Skin epidermis (tissue), 12 donors: ENCODE results near the gene LAMC3.
"Not testable (repeated sequence)": the region's sequence is repeated elsewhere in the genome, so short reads cannot be mapped to it uniquely, and the experiment has no call there.

Source experiments
- H3K27ac ChIP-seq, 21 experiments: fragments of 200-600 bp; sonication (generic) in 11 of 21; one replicate each; pipeline ENCODE4 v1.5.0; 2020; ENCODE audit warnings: mild to moderate bottlenecking in 3 of 21, inconsistent platforms in 2 of 21, moderate library complexity in 2 of 21
- H3K4me3 ChIP-seq, 7 experiments: fragments of 200-600 bp; sonication (generic) in 2 of 7; one replicate each; pipeline ENCODE4 v1.5.0; 2020; ENCODE audit warnings: inconsistent platforms in 2 of 7, mild to moderate bottlenecking in 2 of 7, moderate library complexity in 1 of 7

LAMC3 gene

DNA sequence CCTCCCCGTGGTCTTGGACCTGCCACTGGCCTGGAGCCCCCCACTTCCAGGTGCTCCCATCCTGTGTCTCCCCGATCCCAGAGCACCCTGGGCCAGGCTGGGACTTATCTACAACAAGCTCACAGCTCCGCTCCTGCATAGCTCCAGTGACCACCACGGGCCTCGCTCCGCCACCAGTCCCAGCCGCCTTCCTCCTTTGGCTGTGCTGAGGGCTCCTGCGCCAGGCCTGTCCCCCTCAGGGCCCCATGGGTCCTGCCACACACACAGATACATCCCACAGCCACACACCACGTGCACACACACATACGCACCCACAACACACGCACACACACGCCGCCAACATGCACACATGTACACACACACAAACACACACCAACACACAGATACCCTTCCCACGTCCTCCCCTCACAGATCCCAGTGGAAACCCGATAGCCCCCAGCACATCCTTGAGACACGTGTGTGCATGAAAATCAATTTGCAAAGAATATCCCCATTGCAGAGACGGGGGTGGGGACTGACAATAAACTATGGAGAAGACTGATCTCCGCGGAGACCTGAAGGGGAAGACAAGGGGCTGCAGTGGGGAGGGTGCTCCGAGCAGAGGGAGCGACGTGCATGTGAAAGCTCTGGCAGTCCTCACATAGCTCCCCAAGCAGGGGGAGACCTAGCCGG, 18.5 kb upstream of the LAMC3 start:
- H3K27ac ChIP-seq, result no peak overlapping the region
- H3K4me3 ChIP-seq, result no peak overlapping the region

- Histone ChIP-seq H3K4me3 (no peak overlapping the region), H3K27ac (no peak overlapping the region)
Observed at GRCh38 chr9:130990978-130991777, 17.8 kb upstream of the LAMC3 start.

GRCh38 chr9:130991778-130992681, 16.9 kb upstream of the LAMC3 start:
- H3K4me3 ChIP-seq, result no peak overlapping the region
- no peak overlapping the region for H3K27ac ChIP-seq

GRCh38 chr9:130992682-130993032, 16.3 kb upstream of the LAMC3 start:
- no peak overlapping the region for H3K4me3 ChIP-seq
- H3K27ac ChIP-seq, result no peak overlapping the region

- H3K4me3 ChIP-seq, result no peak overlapping the region
Observed at GRCh38 chr9:130993303-130994030, 15.5 kb upstream of the LAMC3 start.

GRCh38 chr9:130994135-130995085, 14.6 kb upstream of the LAMC3 start:
- no peak overlapping the region for H3K27ac ChIP-seq
- H3K4me3 ChIP-seq, result no peak overlapping the region

More at GRCh38 chr9:130993303-130994030, 15.5 kb upstream of the LAMC3 start:
- H3K27ac ChIP-seq, result no peak overlapping the region

GRCh38 chr9:130995086-130996011, 13.6 kb upstream of the LAMC3 start:
- H3K4me3 ChIP-seq, result no peak overlapping the region
- H3K27ac ChIP-seq, result no peak overlapping the region

DNA sequence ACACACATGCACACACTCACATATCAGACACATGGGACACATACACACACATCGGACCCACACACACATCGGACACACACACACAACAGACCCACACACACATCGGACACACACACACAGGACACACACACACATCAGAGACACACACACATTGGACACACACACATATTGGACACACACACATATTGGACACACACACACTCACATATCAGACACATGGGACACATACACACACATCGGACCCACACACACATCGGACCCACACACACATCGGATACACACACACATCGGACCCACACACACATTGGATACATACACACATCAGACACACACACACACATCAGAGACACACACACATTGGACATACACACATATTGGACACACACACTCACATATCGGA, 12.8 kb upstream of the LAMC3 start:
- Histone ChIP-seq H3K27ac (no peak overlapping the region), H3K4me3 (no peak overlapping the region)

DNA sequence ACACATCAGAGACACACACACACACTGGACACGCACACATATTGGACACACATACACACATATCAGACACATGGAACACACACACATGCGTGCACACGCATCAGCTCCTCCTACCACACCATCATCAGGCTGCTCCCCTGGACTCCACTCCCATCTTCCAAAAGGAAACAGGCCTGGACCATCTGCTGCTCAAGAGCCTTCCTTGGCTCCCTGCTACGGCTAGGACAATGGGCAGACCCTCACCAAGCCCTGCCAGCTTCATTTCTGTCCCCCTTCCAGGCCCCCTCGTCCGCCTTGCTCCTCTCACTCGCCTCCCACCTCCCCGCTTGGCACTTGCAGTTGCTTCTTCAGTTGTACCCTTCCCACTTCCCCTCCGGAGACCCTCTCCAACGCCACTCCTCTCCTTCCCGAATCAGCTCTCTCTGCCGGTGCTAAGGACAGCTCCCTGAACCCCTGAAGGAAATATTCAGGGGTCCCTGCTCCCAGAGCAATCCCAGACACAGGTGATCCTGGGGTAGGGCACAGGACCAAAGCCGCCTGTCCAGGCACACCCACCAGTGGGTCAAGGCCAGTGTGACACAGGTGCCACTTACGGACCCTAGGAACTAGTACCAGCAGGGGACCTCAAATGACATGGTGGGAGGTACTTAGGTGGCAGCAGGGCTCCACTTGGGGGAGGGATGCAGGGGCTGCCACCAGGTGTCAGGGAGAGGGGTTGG, 12.1 kb upstream of the LAMC3 start:
- Histone ChIP-seq H3K27ac (no peak overlapping the region), H3K4me3 (no peak overlapping the region)

- H3K27ac ChIP-seq, result no peak overlapping the region
- no peak overlapping the region for H3K4me3 ChIP-seq
Observed at GRCh38 chr9:130997395-130997684, 11.6 kb upstream of the LAMC3 start.

DNA sequence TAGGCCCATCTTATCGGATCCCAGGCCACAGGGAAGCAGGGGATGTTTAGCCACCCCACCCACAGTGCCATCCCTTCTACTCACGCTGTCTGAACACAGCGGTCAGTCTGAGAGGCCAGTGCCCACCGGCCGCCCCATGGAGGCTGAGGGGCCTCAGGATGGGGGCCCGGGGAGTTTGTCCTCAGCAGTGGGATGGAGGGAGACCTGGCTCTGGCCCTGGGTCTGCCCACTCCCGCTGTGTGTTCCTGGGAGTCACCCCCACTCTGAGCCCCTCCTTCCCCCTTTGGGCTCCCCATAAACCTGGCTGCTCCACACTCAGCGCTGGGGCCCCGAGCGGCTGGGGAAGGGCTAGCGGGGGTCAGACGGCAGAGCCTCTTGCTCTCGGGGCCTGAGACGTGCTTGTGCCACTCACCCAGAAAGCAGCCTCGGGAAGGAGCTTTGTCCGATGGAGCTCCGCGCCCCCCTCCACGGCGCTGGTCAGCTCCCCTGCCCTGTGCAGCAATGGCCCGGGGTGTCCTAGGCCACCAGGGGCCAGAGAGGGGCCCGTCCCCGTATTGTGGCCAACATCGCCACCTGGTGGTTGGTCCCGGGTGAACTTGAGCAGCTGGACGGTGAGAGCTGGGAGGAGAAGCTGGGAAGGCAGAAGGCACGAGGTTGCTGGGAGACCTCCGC, 10.9 kb upstream of the LAMC3 start:
- H3K4me3 ChIP-seq, result no peak overlapping the region
- no peak overlapping the region for H3K27ac ChIP-seq

- Histone ChIP-seq H3K27ac (no peak overlapping the region), H3K4me3 (no peak overlapping the region)
Observed at GRCh38 chr9:130998597-130999244, 10.3 kb upstream of the LAMC3 start.

DNA sequence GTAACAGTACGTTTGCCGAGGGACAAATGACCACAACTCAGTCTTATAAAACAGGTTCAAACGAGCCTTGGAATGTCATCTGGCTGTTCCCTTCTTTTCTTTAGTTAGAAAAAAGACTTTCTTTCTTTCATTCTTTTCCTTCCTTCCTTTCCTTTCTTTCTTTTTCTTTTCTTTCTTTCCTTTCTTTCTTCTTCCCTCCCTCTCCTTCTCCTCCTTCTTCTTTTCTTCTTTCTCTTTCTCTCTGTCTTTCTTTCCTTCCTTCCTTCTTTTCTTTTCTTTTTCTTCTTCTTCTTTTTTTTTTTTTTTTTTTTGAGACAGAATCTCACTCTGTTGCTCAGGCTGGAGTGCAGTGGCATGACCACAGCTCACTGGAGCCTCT, 9.7 kb upstream of the LAMC3 start:
- Histone ChIP-seq H3K4me3 (no peak overlapping the region), H3K27ac (no peak overlapping the region)

DNA sequence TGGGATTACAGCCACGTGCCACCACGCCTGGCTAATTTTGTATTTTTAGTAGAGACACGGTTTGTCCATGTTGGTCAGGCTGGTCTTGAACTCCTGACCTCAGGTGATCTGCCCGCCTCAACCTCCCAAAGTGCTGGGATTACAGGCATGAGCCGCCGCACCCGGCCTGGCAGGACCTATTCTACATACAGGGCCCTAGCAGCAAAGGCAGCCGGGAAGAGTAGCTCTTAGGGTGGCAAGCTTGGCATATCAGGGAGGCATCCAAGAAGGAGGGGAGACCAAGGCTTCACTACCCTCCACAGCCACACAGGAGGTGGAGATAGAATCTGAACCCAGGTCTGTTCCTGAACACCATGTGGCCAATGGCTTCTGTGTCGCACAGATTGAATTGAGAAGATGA, 8.4 kb upstream of the LAMC3 start:
- not testable (repeated sequence) for H3K27ac ChIP-seq, H3K4me3 ChIP-seq

DNA sequence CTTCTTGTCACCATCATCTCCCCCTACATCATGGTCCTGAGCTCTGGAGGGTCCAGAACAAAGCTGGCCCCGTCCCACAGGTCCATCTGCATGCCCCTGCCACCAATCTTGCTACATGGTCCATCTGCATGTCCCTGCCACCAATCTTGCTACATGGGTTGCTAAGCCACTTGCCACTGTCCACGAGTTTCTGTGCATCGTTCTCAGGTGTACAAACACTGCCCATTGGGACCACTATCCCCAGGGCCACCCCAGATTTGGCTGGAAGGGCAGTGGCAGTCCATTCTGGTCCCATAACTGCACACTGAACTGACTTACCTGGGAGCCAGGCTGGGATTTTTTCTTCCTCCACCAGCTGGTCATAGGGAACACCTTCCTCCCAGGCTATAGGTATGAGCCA, 8.0 kb upstream of the LAMC3 start:
- Histone ChIP-seq H3K4me3 (no peak overlapping the region), H3K27ac (no peak overlapping the region)

DNA sequence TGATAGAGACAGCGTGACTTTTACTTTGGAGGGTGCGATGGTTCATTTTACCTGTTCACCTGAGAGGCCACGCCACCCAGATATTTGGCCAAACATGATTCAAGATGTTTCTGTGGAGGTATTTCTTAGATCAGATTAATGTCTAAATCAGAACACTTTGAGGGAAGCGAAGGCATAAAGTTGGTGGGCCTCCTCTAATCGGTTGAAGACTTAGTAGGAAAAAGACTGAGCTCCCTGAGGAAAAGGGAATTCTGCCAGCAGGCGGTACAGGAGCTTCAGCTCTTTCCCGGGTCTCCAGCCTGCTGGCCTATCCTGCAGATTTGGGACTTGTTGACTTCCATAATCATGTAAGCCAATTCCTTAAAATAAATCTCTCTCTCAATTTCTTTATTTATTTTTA, 7.0 kb upstream of the LAMC3 start:
- no peak overlapping the region for H3K4me3 ChIP-seq
- H3K27ac ChIP-seq, result no peak overlapping the region
